Measurements from ENCODE around the gene ROR1.

DNA sequence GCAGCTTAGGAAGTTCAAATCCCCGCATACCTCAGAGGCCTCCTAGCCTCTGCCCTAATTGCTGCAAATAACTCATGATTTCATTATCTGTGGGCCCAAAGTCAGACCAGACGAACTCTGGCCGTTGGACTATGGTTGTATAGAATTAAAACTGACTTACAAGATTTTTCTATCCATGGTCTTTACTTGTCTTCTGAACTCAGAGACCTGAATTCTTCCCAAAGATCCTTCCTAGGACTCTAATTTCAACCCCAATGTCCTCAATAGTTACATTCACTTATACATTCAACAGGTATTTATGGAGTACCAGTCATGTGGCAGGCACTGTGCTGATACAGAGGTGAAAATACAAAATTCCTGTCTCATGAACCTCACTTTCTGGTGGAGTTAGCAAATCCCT lies 247.2 kb downstream of the ROR1 start:
- no peak for TF ChIP-seq EZH2phosphoT487 (IDR thresholded peaks at IDR 0.05)
- TF ChIP-seq, protein P1, sequence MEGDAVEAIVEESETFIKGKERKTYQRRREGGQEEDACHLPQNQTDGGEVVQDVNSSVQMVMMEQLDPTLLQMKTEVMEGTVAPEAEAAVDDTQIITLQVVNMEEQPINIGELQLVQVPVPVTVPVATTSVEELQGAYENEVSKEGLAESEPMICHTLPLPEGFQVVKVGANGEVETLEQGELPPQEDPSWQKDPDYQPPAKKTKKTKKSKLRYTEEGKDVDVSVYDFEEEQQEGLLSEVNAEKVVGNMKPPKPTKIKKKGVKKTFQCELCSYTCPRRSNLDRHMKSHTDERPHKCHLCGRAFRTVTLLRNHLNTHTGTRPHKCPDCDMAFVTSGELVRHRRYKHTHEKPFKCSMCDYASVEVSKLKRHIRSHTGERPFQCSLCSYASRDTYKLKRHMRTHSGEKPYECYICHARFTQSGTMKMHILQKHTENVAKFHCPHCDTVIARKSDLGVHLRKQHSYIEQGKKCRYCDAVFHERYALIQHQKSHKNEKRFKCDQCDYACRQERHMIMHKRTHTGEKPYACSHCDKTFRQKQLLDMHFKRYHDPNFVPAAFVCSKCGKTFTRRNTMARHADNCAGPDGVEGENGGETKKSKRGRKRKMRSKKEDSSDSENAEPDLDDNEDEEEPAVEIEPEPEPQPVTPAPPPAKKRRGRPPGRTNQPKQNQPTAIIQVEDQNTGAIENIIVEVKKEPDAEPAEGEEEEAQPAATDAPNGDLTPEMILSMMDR (IDR thresholded peaks at IDR 0.05) = no peak

Measured in neural progenitor cell (in vitro differentiated cells).